ENCODE data around the gene COP1.

Gene COP1

GRCh38 chr1:176201568-176201967 lies 5.5 kb downstream of the COP1 start:
- no peak for DNase-seq (ENCODE audit: low read depth)
- no peak overlapping the region for H3K4me3 ChIP-seq (ENCODE audit: low read depth, low read length)
- in situ Hi-C loops (cut with HindIII; ENCODE audit: low sequenced_read_pairs): no loop called here
- no peak for TF ChIP-seq CTCF (IDR thresholded peaks at IDR 0.05; ENCODE audit: low read depth, low read length, missing control alignments)

- DNase-seq (ENCODE audit: low read depth): no peak
- in situ Hi-C loops (cut with HindIII; ENCODE audit: low sequenced_read_pairs): no loop called here
- TF ChIP-seq CTCF (IDR thresholded peaks at IDR 0.05; ENCODE audit: low read depth, low read length, missing control alignments): no peak
- H3K4me3 ChIP-seq (ENCODE audit: low read depth, low read length): no peak overlapping the region
Observed at GRCh38 chr1:176199707-176200106, 7.4 kb downstream of the COP1 start.

GRCh38 chr1:176198413-176198812 lies 8.7 kb downstream of the COP1 start:
- DNase-seq (ENCODE audit: low read depth): no peak
- in situ Hi-C loops (cut with HindIII; ENCODE audit: low sequenced_read_pairs): no loop called here
- H3K4me3 ChIP-seq (ENCODE audit: low read depth, low read length): no peak overlapping the region
- no peak for TF ChIP-seq CTCF (IDR thresholded peaks at IDR 0.05; ENCODE audit: low read depth, low read length, missing control alignments)

GRCh38 chr1:176196728-176197127 lies 10.4 kb downstream of the COP1 start:
- DNase-seq (ENCODE audit: low read depth): no peak
- in situ Hi-C loops (cut with HindIII; ENCODE audit: low sequenced_read_pairs): no loop called here
- no peak for TF ChIP-seq CTCF (IDR thresholded peaks at IDR 0.05; ENCODE audit: low read depth, low read length, missing control alignments)
- no peak overlapping the region for H3K4me3 ChIP-seq (ENCODE audit: low read depth, low read length)

- in situ Hi-C loops (cut with HindIII; ENCODE audit: low sequenced_read_pairs): no loop called here
Observed at GRCh38 chr1:176195547-176195946, 11.5 kb downstream of the COP1 start.

GRCh38 chr1:176193663-176194062 lies 13.4 kb downstream of the COP1 start:
- no peak overlapping the region for H3K4me3 ChIP-seq (ENCODE audit: low read depth, low read length)
- in situ Hi-C loops (cut with HindIII; ENCODE audit: low sequenced_read_pairs): no loop called here
- no peak for TF ChIP-seq CTCF (IDR thresholded peaks at IDR 0.05; ENCODE audit: low read depth, low read length, missing control alignments)

More at GRCh38 chr1:176195547-176195946, 11.5 kb downstream of the COP1 start:
- no peak overlapping the region for H3K4me3 ChIP-seq (ENCODE audit: low read depth, low read length)
- no peak for TF ChIP-seq CTCF (IDR thresholded peaks at IDR 0.05; ENCODE audit: low read depth, low read length, missing control alignments)
- DNase-seq (ENCODE audit: low read depth): no peak

GRCh38 chr1:176193023-176193422 lies 14.1 kb downstream of the COP1 start:
- no peak for DNase-seq (ENCODE audit: low read depth)
- H3K4me3 ChIP-seq (ENCODE audit: low read depth, low read length): no peak overlapping the region
- in situ Hi-C loops (cut with HindIII; ENCODE audit: low sequenced_read_pairs): no loop called here
- TF ChIP-seq CTCF (IDR thresholded peaks at IDR 0.05; ENCODE audit: low read depth, low read length, missing control alignments): no peak

More at GRCh38 chr1:176193663-176194062, 13.4 kb downstream of the COP1 start:
- no peak for DNase-seq (ENCODE audit: low read depth)

Measured in astrocyte of the cerebellum (primary cell).